Fibroblast of lung (primary cell): ENCODE data around the gene VPS13C. TPM values are rescaled to one million over a fixed set of nuclear protein-coding genes. Genes with fewer than 3 reads are reported as not detected.

Source experiments
- DNase-seq, 2 donors: peaks; one replicate each; pipeline versions ENCODE4 v3.0.0 to v3.0.0-alpha.2; 2010; ENCODE audit warnings: low read depth in 2 of 2
- H2AFZ ChIP-seq: 2 replicates; pipeline ENCODE4 v1.5.1; 2012; ENCODE audit warnings: low read length, control low read depth, inconsistent platforms
- H3K27ac ChIP-seq: 2 replicates; pipeline ENCODE4 v1.5.1; 2011; ENCODE audit warnings: low read length, control low read depth; ENCODE audit not compliant: insufficient read depth
- H3K27me3 ChIP-seq: 2 replicates; pipeline ENCODE4 v1.5.1; 2011; ENCODE audit warnings: mild to moderate bottlenecking, low read length; ENCODE audit not compliant: control insufficient read depth, insufficient read depth
- H3K36me3 ChIP-seq: 2 replicates; pipeline ENCODE4 v1.5.1; 2011; ENCODE audit warnings: low read length; ENCODE audit not compliant: control insufficient read depth, insufficient read depth
- H3K4me1 ChIP-seq: 2 replicates; pipeline ENCODE4 v1.5.1; 2011; ENCODE audit warnings: low read length; ENCODE audit not compliant: control insufficient read depth, insufficient read depth; ENCODE audit errors: extremely low read depth
- H3K4me2 ChIP-seq: 2 replicates; pipeline ENCODE4 v1.5.1; 2011; ENCODE audit warnings: low read length, control low read depth; ENCODE audit not compliant: insufficient read depth; ENCODE audit errors: extremely low read depth
- H3K4me3 ChIP-seq, 4 experiments: fragments of 200-600 bp in 1 of 4; sonication (generic) in 1 of 4; replicated peaks in 1 of 4; 2 replicates each; pipeline ENCODE4 v1.5.1; 2011 to 2016; ENCODE audit warnings: low read length in 4 of 4, low read depth in 3 of 4, mild to moderate bottlenecking in 3 of 4, control low read depth in 2 of 4, inconsistent platforms in 1 of 4, mixed read lengths in 1 of 4; ENCODE audit not compliant: insufficient read depth in 1 of 4; ENCODE audit errors: control extremely low read depth in 1 of 4
- H3K79me2 ChIP-seq: 2 replicates; pipeline ENCODE4 v1.5.1; 2012; ENCODE audit warnings: mild to moderate bottlenecking, low read length, inconsistent platforms; ENCODE audit not compliant: control insufficient read depth, insufficient read depth
- H3K9ac ChIP-seq: 2 replicates; pipeline ENCODE4 v1.5.1; 2011; ENCODE audit warnings: mild to moderate bottlenecking, low read length, control low read depth; ENCODE audit not compliant: insufficient read depth
- H3K9me3 ChIP-seq: 2 replicates; pipeline ENCODE4 v1.5.1; 2012; ENCODE audit warnings: low read depth, low read length; ENCODE audit not compliant: control insufficient read depth, insufficient read depth
- H4K20me1 ChIP-seq: 2 replicates; pipeline ENCODE4 v1.5.1; 2011; ENCODE audit warnings: low read length; ENCODE audit not compliant: control insufficient read depth, insufficient read depth; ENCODE audit errors: extremely low read depth
- EZH2 ChIP-seq: IDR thresholded peaks from 2 replicates; pipeline ENCODE4 v1.5.1; 2012; ENCODE audit warnings: low read length, control low read depth, mild to moderate bottlenecking; ENCODE audit errors: missing control alignments
- polyA plus RNA-seq, 2 donors: library from polyadenylated mRNA; depleted of rRNA in 1 of 2; stranded (reverse) in 1 of 2; unstranded in 1 of 2; fragments of >200 nt; gene quantifications; 2 replicates each; pipeline ENCODE4 v1.2.1, GENCODE V29; 2011 to 2012; ENCODE audit warnings: missing spikeins in 1 of 2
- total RNA-seq: library from RNA; depleted of rRNA; stranded (reverse); fragments of >200 nt; gene quantifications from 2 replicates; pipeline ENCODE4 v1.2.1, GENCODE V29; 2014
- TF ChIP-seq, protein P1 (sequence below), 2 donors: IDR thresholded peaks in 1 of 2; conservative IDR thresholded peaks in 1 of 2; 1 replicate in 1 of 2; 2 replicates in 1 of 2; pipeline ENCODE4 v1.5.1; 2011 to 2012; ENCODE audit warnings: low read length in 2 of 2, control low read depth in 1 of 2, inconsistent platforms in 1 of 2, low read depth in 1 of 2, mild to moderate bottlenecking in 1 of 2

VPS13C gene
- total and polyA plus RNA-seq, 2 donors (not counting 1 experiment from before 2014, with no cell fraction given) = 19.6 to 82.7 TPM

DNA sequence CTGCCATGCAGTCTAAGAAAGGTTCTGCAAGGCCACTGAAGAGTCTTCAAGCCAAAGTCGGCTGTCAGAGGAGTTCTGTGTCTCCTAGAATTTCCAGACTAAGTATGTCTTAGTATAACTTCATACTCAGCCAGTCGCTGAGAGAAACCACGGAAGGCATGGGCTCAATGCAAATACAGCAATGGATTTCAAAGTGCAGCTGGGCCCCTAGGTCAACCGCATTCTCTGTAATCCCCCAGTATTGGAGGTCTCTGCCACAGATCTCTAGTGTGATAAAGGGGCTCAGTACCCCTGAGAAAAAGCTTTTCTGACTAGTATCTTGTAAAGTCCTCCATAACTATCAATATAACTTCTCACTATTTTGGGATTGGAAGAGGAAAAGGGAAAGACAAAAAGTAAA lies 208.3 kb downstream of the VPS13C start:
- no peak overlapping the region for H3K9ac ChIP-seq
- TF ChIP-seq EZH2 = no peak
- TF ChIP-seq, protein P1, sequence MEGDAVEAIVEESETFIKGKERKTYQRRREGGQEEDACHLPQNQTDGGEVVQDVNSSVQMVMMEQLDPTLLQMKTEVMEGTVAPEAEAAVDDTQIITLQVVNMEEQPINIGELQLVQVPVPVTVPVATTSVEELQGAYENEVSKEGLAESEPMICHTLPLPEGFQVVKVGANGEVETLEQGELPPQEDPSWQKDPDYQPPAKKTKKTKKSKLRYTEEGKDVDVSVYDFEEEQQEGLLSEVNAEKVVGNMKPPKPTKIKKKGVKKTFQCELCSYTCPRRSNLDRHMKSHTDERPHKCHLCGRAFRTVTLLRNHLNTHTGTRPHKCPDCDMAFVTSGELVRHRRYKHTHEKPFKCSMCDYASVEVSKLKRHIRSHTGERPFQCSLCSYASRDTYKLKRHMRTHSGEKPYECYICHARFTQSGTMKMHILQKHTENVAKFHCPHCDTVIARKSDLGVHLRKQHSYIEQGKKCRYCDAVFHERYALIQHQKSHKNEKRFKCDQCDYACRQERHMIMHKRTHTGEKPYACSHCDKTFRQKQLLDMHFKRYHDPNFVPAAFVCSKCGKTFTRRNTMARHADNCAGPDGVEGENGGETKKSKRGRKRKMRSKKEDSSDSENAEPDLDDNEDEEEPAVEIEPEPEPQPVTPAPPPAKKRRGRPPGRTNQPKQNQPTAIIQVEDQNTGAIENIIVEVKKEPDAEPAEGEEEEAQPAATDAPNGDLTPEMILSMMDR (conservative IDR thresholded peaks at IDR 0.05 in 1 of 2, IDR thresholded peaks at IDR 0.05 in 1 of 2; ENCODE audit: low read depth in 1 of 2, low read length in 2 of 2) = no peak
- no peaks in the 10 kb centered on the region for H3K4me1 ChIP-seq
- DNase-seq = no peak
- H3K4me2 ChIP-seq = no peak overlapping the region
- no peaks in the 10 kb centered on the region for H3K27me3 ChIP-seq
- no peaks in the 10 kb centered on the region for H4K20me1 ChIP-seq
- H3K4me3 ChIP-seq = no peak overlapping the region
- no peaks in the 10 kb centered on the region for H3K9me3 ChIP-seq
- no peak overlapping the region for H3K27ac ChIP-seq
- no peak overlapping the region for H2AFZ ChIP-seq
- no peaks in the 10 kb centered on the region for H3K36me3 ChIP-seq
- H3K79me2 ChIP-seq = no peaks in the 10 kb centered on the region

DNA sequence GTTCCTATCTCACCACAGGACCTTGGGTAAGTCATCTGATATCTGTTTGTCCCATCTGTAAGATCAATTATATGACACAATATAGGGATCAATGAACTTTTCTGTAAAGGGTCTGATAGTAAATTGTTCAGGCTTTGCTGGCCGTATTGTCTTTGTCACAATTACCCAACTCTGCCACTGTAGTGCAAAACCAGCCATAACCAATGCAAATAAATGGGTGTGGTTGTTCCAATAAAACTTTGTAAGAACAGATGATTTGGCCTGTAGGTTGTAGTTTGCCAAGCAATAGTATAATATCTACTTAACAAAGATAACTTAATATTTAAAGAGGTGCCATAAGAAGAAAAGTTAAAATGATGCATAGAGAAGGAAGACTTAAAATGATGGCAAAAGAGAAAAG lies 210.8 kb downstream of the VPS13C start:
- no peaks in the 10 kb centered on the region for H3K27me3 ChIP-seq
- H2AFZ ChIP-seq = no peak overlapping the region
- H3K27ac ChIP-seq = no peak overlapping the region
- H3K4me2 ChIP-seq = no peak overlapping the region
- H3K4me3 ChIP-seq = no peak overlapping the region
- no peaks in the 10 kb centered on the region for H3K36me3 ChIP-seq
- H3K9me3 ChIP-seq = no peaks in the 10 kb centered on the region
- no peaks in the 10 kb centered on the region for H3K4me1 ChIP-seq
- DNase-seq = no peak
- H3K79me2 ChIP-seq = no peaks in the 10 kb centered on the region
- no peak for TF ChIP-seq EZH2
- no peaks in the 10 kb centered on the region for H4K20me1 ChIP-seq
- H3K9ac ChIP-seq = no peak overlapping the region

- H3K27ac ChIP-seq = no peak overlapping the region
- H3K4me1 ChIP-seq = no peaks in the 10 kb centered on the region
- TF ChIP-seq, protein P1 (conservative IDR thresholded peaks at IDR 0.05 in 1 of 2, IDR thresholded peaks at IDR 0.05 in 1 of 2; ENCODE audit: low read depth in 1 of 2, low read length in 2 of 2) = no peak
- TF ChIP-seq EZH2 = no peak
- H3K9ac ChIP-seq = no peak overlapping the region
- H3K4me3 ChIP-seq = no peak overlapping the region
- H3K79me2 ChIP-seq = no peaks in the 10 kb centered on the region
- H3K9me3 ChIP-seq = no peaks in the 10 kb centered on the region
- no peaks in the 10 kb centered on the region for H3K36me3 ChIP-seq
- H2AFZ ChIP-seq = no peak overlapping the region
- DNase-seq = no peak
- H3K27me3 ChIP-seq = no peaks in the 10 kb centered on the region
- H4K20me1 ChIP-seq = no peaks in the 10 kb centered on the region
- no peak overlapping the region for H3K4me2 ChIP-seq
Measured at GRCh38 chr15:61841466-61841865, 218.8 kb downstream of the VPS13C start.
